Suprapubic skin (tissue), 4 donors: Measurements from ENCODE around the gene NME7. TPM values are rescaled to one million over a fixed set of nuclear protein-coding genes. Genes with fewer than 3 reads are reported as not detected.

Source experiments
- DNase-seq, 2 donors: peaks; one replicate each; pipeline ENCODE4 v3.0.0-alpha.2; 2019; ENCODE audit warnings: low spot score in 2 of 2
- H3K27ac ChIP-seq: fragments of 200-600 bp; sonication (generic); one replicate; pipeline ENCODE4 v1.5.1; 2019
- H3K27me3 ChIP-seq: fragments of 200-600 bp; sonication (generic); one replicate; pipeline ENCODE4 v1.5.1; 2019
- H3K36me3 ChIP-seq: fragments of 200-600 bp; sonication (generic); one replicate; pipeline ENCODE4 v1.5.1; 2019
- H3K4me1 ChIP-seq: fragments of 200-600 bp; sonication (generic); one replicate; pipeline ENCODE4 v1.5.1; 2019
- H3K4me3 ChIP-seq: fragments of 200-600 bp; sonication (generic); one replicate; pipeline ENCODE4 v1.5.1; 2019; ENCODE audit warnings: mild to moderate bottlenecking
- H3K9me3 ChIP-seq: fragments of 200-600 bp; sonication (generic); one replicate; pipeline ENCODE4 v1.5.1; 2019
- CTCF ChIP-seq, 2 donors: fragments of 200-600 bp in 1 of 2; fragments of 450-650 bp in 1 of 2; sonication (generic) in 1 of 2; IDR thresholded peaks; one replicate each; pipeline ENCODE4 v1.5.1; 2016 to 2019; ENCODE audit warnings: antibody characterized with exemption in 2 of 2, mild to moderate bottlenecking in 1 of 2, moderate library complexity in 1 of 2
- EP300 ChIP-seq: sonication (generic); formaldehyde crosslinking; IDR thresholded peaks from one replicate; pipeline ENCODE4 v1.6.1; 2017; ENCODE audit warnings: antibody characterized with exemption
- POLR2A ChIP-seq, 2 donors: fragments of 450-650 bp; IDR thresholded peaks; one replicate each; pipeline ENCODE4 v1.6.1; 2017; ENCODE audit warnings: antibody characterized with exemption in 2 of 2, mild to moderate bottlenecking in 2 of 2, moderate library complexity in 2 of 2
- POLR2AphosphoS5 ChIP-seq, 3 donors: sonication (generic); formaldehyde crosslinking; IDR thresholded peaks; one replicate each; pipeline ENCODE4 v1.6.1; 2017; ENCODE audit warnings: antibody characterized with exemption in 3 of 3
- WGBS: methylation state at CpG from one replicate; pipeline ENCODE4 v1.1.5; 2018; 5-methylcytosine and 5-hydroxymethylcytosine counted together
- total RNA-seq, 4 donors: library from RNA; depleted of rRNA; stranded (reverse); fragments of >200 nt; gene quantifications; one replicate each; pipeline ENCODE4 v1.1.0, GENCODE V29; 2016

NME7 gene
- total RNA-seq, 4 donors from 2014 or later: 9.5 to 13.9 (median 11.7) TPM

GRCh38 chr1:169327875-169328274 is 39.7 kb downstream of the NME7 start:
- H3K4me3 ChIP-seq: no peak overlapping the region
- WGBS: 92% methylated on average over 2 of the region's 2 CpGs

GRCh38 chr1:169326956-169327268 is 40.7 kb downstream of the NME7 start:
- TF ChIP-seq POLR2AphosphoS5 (IDR thresholded peaks at IDR 0.05): no peak
- no peak for TF ChIP-seq POLR2A (IDR thresholded peaks at IDR 0.05)
- TF ChIP-seq CTCF (IDR thresholded peaks at IDR 0.05): no peak
- TF ChIP-seq EP300: no peak
- no peak for DNase-seq
- no peaks in the 10 kb centered on the region for H3K27me3 ChIP-seq
- H3K9me3 ChIP-seq: no peaks in the 10 kb centered on the region
- no peak overlapping the region for H3K4me3 ChIP-seq
- no peak overlapping the region for H3K27ac ChIP-seq
- no peaks in the 10 kb centered on the region for H3K36me3 ChIP-seq
- H3K4me1 ChIP-seq: no peaks in the 10 kb centered on the region

More at GRCh38 chr1:169327875-169328274, 39.7 kb downstream of the NME7 start:
- Histone ChIP-seq H3K27me3 (no peaks in the 10 kb centered on the region), H3K9me3 (no peaks in the 10 kb centered on the region), H3K36me3 (no peaks in the 10 kb centered on the region), H3K27ac (no peak overlapping the region), H3K4me1 (no peaks in the 10 kb centered on the region)
- DNase-seq: no peak
- TF ChIP-seq EP300: no peak
- TF ChIP-seq POLR2A (IDR thresholded peaks at IDR 0.05): no peak
- TF ChIP-seq POLR2AphosphoS5 (IDR thresholded peaks at IDR 0.05): no peak
- no peak for TF ChIP-seq CTCF (IDR thresholded peaks at IDR 0.05)

GRCh38 chr1:169326261-169326955 is 41.2 kb downstream of the NME7 start:
- H3K36me3 ChIP-seq: no peaks in the 10 kb centered on the region
- no peaks in the 10 kb centered on the region for H3K27me3 ChIP-seq
- H3K4me3 ChIP-seq: no peak overlapping the region
- DNase-seq: no peak
- no peaks in the 10 kb centered on the region for H3K9me3 ChIP-seq
- 68% methylated on average over 3 of the region's 3 CpGs for WGBS
- H3K4me1 ChIP-seq: no peaks in the 10 kb centered on the region
- TF ChIP-seq POLR2AphosphoS5 (IDR thresholded peaks at IDR 0.05) (no peak), EP300 (no peak), CTCF (IDR thresholded peaks at IDR 0.05) (no peak), POLR2A (IDR thresholded peaks at IDR 0.05) (no peak)
- no peak overlapping the region for H3K27ac ChIP-seq

- DNase-seq: no peak
- Histone ChIP-seq H3K36me3 (no peaks in the 10 kb centered on the region), H3K27me3 (no peaks in the 10 kb centered on the region), H3K4me3 (no peak overlapping the region), H3K4me1 (no peaks in the 10 kb centered on the region), H3K9me3 (no peaks in the 10 kb centered on the region), H3K27ac (no peak overlapping the region)
- WGBS: 90% methylated on average over 1 of the region's 1 CpG
- TF ChIP-seq EP300: no peak
- no peak for TF ChIP-seq POLR2AphosphoS5 (IDR thresholded peaks at IDR 0.05)
- TF ChIP-seq CTCF (IDR thresholded peaks at IDR 0.05): no peak
Observed at GRCh38 chr1:169325117-169325516, 42.5 kb downstream of the NME7 start.

GRCh38 chr1:169322138-169322537 is 45.5 kb downstream of the NME7 start:
- Histone ChIP-seq H3K4me3 (no peak overlapping the region), H3K36me3 (no peaks in the 10 kb centered on the region), H3K4me1 (no peaks in the 10 kb centered on the region), H3K27me3 (no peaks in the 10 kb centered on the region), H3K27ac (no peak overlapping the region), H3K9me3 (no peaks in the 10 kb centered on the region)
- TF ChIP-seq POLR2A (IDR thresholded peaks at IDR 0.05) (no peak), CTCF (IDR thresholded peaks at IDR 0.05) (no peak), EP300 (no peak), POLR2AphosphoS5 (IDR thresholded peaks at IDR 0.05) (no peak)
- DNase-seq: no peak
- WGBS: 95% methylated on average over 3 of the region's 3 CpGs
